SH-SY5Y (cell line): ENCODE results near the gene MMS19.

Experiments
- GATA2 ChIP-seq: IDR thresholded peaks from 2 replicates; pipeline ENCODE4 v1.6.1; 2011; ENCODE audit warnings: mild to moderate bottlenecking, low read depth, low read length
- GATA3 ChIP-seq: IDR thresholded peaks from 2 replicates; pipeline ENCODE4 v1.6.1; 2011; ENCODE audit warnings: low read depth, mild to moderate bottlenecking, low read length, moderate library complexity

The MMS19 gene, protein sequence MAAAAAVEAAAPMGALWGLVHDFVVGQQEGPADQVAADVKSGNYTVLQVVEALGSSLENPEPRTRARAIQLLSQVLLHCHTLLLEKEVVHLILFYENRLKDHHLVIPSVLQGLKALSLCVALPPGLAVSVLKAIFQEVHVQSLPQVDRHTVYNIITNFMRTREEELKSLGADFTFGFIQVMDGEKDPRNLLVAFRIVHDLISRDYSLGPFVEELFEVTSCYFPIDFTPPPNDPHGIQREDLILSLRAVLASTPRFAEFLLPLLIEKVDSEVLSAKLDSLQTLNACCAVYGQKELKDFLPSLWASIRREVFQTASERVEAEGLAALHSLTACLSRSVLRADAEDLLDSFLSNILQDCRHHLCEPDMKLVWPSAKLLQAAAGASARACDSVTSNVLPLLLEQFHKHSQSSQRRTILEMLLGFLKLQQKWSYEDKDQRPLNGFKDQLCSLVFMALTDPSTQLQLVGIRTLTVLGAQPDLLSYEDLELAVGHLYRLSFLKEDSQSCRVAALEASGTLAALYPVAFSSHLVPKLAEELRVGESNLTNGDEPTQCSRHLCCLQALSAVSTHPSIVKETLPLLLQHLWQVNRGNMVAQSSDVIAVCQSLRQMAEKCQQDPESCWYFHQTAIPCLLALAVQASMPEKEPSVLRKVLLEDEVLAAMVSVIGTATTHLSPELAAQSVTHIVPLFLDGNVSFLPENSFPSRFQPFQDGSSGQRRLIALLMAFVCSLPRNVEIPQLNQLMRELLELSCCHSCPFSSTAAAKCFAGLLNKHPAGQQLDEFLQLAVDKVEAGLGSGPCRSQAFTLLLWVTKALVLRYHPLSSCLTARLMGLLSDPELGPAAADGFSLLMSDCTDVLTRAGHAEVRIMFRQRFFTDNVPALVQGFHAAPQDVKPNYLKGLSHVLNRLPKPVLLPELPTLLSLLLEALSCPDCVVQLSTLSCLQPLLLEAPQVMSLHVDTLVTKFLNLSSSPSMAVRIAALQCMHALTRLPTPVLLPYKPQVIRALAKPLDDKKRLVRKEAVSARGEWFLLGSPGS

DNA sequence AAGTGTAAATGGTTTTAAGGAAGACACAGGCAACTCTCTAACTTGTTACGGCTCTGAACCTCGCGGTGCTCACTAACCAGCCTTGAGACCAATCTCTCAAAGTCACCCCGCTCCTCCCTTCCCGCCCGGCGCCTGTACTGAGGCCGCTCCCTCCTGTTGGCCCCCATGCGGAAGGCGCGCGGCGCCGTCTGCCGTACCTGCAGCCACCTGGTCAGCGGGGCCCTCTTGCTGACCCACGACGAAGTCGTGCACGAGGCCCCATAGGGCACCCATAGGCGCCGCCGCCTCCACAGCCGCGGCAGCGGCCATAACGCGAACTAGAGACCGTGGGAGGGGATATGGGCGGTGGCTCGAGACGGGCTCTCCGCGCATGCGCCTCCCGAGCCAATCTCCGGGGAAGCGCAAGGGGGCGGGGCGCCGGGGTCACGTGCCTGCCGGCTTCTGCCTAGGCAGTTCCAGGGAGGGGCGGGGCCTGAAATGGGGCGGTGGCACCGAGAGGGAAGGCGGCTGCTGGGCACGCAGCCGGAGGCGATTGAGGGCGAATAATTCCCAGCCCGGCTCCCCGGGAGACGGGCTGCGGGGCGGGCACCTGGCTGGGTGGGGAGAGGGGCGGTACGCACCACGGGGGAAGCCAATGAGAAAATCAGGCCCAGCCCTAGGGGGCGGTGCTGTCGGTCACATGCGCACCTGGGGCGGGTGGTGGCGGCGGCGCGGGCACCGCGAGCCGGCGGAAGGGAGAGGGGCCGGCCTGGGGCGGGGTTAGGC, at the start of gene MMS19:
Gene MMS19, minus strand, starts transcription at position 347 of the 765 bp plus-strand sequence. Its CDS starts 38 bp downstream, at position 309.
- TF ChIP-seq GATA3 = no peak
- no peak for TF ChIP-seq GATA2

DNA sequence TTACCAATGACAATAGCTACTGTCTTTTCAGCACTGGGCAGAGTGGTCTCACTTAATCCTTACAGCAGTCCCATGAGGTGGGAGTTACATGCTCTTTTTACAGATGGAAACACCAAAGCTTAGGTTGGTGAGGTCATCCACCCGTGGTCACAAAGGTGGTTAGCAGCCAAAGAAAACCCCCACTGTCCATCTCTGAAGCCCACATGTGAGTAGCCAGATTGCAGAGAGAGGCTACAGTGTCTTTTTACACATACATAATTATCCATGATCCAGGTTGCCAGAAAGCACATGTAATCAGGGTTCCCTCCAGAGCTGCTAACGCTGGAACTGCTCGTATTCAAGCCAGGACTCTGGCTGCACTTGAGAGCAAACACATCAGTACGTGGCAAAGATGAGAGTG, 49.7 kb upstream of the MMS19 start:
- TF ChIP-seq GATA3 (no peak), GATA2 (no peak)

DNA sequence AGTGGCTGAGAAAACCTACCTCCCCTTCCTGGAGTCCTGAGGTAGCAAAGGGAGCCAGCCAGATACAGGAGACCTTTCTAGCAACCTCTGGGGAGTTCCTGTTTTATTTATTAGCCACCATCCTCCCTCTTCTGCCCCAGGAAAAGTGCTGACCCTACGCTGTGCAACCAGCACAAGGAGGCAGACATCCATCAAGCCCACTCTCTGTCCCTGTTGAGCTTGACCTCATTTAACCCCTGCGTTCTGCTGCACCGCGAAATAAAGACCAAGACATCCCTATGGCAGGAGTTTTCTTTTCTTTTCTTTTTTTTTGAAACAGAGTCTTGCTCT, 49.0 kb upstream of the MMS19 start:
- TF ChIP-seq GATA3 (no peak), GATA2 (no peak)

DNA sequence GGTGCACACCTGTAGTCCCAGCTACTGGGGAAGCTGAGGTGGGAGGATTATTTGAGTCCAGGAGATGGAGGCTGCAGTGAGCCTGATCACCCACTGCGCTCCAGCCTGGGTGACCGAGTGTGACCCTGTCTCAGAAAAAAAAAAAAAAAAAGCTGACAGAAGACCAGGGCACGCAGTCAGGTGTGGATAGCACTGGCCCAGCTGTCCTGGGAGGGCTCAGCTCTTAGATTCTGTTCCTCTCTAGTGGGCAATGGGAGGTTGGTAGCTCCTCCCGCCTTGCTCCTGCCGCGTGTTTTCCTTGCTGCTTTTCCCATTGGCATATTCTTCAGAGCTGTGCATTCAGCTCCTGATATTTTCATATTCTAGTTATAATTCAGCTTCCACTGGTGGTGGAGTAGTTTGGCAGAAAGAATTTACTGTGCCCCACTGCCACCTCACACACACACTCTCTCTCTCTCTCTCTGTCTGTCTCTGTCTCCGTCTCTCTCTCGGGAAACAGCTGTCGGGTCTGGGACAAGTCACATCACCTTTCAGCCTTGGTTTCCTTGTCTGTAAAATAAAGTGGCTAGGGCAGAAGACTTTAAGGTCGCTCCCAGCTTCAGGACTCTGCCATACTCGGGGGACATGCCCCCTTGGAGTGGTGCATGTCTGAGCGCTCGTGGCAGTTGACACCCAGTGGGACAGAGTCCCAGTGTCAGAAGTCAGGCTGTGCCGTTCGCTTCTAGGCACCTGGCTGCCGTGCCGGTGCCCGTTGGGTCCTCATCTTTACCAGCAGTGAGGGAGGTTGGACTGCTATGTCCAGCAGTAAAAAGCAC, 48.4 kb upstream of the MMS19 start:
- no peak for TF ChIP-seq GATA2
- TF ChIP-seq GATA3 = no peak

DNA sequence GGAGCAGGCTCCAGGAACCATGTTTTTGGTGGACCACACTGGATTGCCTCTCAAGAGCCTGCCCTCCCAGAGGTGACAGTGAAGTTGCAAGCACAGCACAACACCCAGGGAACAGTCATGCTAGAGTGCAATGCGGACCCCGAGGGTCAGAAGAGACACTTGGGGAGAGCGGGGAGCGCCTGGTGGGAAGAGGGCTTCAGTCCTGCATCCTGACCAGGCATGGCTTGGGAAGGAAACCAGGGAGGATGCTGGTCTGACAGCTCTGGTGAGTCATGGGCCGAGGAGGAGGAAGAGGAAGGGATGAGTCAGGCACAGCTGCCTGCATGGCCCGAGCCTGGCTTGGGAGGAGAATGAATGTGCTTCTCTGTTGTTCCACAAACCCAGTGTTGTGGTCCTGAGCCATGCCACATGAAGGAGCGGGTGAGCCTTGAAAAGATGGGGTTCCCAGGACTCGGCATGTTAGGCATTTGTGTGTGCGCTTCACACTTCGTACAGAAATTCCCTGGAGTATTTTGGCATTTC, 44.9 kb upstream of the MMS19 start:
- TF ChIP-seq GATA3 (no peak), GATA2 (no peak)

DNA sequence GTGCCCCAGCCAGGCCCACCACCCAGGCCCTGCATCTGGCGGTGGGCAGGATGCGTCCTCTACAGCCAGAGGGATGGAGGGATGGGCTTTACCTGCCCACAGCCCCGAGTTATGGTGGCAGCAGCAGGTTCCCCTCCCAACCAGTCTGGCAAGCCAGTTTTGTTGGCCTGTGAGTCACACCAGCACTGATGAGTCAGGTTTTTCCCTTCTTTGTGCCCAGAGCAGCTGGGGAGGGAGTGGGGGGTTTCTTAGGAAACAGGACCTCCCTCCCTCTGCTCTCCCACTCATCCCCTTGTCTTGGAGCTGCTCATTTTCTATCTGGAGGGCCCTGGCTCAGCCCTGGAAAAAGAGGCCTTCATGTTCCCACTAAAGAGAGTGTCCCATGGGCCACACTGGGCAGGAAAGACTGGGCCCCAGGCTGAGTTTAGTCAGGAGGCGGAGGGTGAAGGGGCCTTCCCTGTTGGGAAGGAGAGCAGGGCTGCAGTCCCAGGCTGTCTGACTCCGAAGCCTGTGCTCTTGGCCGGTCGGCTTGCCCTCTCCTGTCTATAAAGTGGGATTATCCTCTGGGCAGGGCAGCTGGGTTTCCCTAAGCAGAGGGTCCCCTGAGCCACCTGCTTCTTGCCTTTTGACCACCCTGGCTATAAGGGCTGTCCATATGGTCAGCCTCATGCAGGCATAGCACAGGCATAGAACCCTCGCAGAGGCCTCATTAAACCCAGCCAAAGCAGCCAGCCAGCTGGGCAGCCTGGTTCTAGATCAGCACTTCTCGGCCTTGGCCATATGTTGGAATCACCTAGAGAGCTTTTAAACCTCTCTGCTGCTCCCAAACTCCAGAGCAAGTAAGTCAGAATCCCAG, 44.2 kb upstream of the MMS19 start:
- no peak for TF ChIP-seq GATA2
- no peak for TF ChIP-seq GATA3

DNA sequence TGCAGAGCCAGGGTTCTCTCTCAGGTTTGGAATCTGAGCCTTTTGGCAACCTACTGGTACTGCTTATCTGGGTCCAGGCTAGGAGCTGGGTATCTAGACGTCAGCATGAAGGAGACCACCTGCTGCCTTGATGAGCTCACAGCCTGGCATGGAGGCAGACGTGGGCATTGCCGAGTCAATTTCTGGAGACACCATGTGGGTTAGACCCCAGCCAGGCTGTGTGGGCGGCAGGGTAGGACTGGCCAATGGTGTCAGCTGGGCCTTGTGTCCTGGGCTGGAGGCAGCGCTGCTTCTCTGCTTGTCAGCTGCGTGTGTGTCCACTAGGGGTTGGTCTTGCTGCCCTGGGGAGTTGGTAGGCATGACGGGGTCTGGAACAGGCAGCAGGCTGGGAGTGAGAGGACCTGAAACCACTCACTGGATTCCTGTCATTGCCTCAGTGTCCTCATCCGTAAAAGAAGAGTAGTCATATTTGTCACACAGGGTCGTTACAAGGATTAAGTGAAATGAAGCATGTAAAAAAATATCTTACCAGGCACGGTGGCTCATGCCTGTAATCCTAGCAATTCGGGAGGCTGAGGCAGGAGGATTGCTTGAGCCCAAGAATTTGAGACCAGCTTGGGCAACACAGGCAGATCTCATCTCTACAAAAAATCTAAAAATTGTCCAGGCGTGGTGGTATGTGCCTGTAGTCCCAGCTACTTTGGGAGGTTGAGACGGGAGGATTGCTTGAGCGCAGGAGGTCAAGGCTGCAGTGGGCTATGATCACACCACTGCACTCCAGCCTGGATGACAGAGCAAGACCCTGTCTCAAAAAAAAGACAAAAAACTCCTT, 42.7 kb upstream of the MMS19 start:
- no peak for TF ChIP-seq GATA2
- no peak for TF ChIP-seq GATA3

DNA sequence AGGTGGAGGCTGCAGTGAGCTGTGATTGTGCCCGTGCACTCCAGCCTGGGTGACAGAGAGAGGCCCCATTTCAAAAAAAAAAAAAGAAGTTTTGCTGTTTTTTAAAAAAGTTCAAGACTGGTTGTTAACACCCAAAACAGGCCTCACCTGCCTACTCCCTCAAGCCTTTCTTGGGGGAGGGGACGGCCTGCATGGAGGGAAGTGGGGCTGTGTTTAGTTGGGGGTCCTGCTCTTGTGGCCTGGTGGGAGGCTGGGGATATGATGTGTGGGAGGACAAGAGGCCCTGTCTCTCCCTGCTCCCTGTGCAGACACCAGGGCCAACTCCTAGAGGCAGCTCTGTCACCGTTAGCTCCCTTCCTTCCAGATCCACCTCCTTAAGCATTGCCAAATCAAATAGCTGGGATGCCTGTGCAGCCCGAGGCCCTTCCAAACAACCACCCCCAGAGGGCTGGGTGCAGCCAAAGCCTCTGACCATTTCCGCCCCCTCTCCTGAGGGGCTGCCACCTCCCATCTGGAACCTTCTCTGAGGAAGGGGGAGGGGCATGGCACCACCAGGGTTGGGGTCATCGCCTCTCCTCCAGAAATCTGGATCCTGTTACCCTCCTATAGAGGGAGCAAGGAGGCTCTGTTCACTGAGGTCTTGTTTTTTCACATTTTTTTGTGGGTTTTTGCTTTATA, 41.4 kb upstream of the MMS19 start:
- TF ChIP-seq GATA3 = no peak
- TF ChIP-seq GATA2 = no peak

DNA sequence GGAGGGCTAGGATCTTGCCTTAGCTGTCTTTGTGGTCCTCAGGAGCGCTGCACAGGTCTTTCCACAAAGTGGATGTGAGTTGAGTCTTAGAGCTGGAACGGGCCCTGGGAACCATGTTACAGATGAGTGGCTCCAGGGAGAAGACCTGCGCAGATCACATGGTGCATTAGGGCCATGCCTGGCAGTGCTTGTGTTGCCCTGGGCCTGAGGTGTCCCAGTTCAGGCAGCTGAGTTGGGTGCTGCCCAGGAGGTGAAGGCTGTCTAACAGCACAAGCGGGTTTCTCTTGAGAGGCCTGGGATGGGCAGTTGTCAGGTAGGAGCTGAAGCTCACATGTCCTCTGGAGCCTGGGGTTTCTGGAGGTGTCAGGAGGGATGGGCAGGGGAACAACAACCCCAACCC, 40.6 kb upstream of the MMS19 start:
- TF ChIP-seq GATA2 = no peak
- TF ChIP-seq GATA3 = no peak

DNA sequence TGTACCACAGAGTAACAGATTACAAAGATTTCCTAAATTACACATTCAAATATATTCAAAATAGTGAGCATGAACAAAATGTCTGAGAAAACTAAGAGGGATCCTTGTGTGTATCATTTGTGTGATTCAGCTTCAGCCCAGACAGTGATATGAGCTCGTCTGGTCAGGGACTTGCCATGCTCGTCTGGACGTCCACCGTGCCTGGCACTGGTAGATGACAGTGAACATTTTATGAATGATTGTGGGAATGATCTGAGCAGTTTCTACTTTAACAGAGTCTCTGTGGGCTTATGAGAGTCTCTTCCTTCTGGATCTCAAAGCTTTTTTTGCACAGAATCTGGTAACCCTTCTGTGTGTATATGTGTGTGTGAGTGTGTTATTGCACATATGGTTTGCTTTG, 40.2 kb upstream of the MMS19 start:
- TF ChIP-seq GATA2 (no peak), GATA3 (no peak)

DNA sequence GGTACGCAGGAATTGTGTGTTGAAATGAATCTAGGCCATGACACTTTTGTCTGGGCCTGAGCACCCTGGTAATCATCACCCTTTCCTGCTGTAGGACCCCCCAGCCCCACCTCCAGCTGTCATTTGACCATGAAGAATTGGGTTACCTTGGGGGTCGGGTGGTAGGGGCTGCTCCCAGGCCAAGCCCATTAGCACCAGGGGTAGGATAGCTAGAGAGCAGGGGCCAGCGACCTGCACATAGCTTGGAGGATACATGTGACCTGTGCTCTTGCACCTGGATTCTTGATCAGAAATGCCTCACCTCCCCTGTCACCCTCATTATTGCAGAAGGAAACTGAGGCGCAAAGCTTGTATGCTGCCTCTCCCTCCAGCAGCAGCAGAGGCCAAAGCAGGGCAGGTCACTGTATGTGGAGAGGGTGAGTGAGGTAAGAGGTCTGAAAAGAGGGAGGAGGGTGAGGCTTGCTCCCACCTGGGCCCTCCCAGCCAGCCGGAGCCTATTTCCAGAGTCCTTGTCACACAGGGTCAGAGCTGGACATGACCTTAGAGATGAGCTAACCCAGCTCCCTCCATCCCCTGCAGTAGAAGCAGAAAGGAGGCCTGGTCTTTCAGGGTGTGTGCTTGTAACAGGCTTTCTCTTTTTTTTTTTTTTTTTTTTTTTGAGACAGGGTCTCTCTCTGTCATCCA, 39.1 kb upstream of the MMS19 start:
- no peak for TF ChIP-seq GATA3
- TF ChIP-seq GATA2 = no peak

DNA sequence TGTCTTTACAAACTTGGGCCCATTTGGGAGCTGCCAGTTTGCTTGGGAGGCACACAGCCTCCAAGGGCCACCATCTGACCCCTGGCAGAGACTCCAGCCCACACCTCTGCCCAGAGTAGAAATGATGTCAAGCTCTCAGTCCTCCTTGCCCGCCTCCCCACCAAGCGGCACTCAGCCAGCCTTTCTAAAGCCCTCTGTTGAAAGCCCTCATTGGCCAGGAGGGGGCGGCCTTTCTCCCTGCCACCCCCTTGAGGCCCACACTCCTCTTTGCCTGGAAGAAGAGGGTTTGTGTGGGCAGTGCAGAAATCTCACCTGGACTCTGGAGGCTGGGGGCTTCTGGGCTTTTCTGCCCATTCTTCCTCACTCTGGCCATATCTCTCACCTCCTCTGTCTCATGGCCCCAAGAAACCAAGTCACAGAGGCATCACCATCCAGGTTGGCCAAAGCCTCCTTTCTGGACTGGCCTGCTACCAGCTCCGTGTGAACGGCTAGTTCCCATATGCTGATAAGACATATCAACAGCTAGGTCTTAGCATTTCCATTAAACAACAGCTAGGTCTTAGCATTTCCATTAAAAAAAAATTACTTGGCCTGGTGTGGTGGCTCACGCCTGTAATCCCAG, 36.6 kb upstream of the MMS19 start:
- no peak for TF ChIP-seq GATA2
- TF ChIP-seq GATA3 = no peak
